EL (cell line): ENCODE results near the gene PGC.

Source experiments
- DNase-seq: peaks from one replicate; pipeline ENCODE4 v3.0.0-alpha.2; 2016

Gene PGC

DNA sequence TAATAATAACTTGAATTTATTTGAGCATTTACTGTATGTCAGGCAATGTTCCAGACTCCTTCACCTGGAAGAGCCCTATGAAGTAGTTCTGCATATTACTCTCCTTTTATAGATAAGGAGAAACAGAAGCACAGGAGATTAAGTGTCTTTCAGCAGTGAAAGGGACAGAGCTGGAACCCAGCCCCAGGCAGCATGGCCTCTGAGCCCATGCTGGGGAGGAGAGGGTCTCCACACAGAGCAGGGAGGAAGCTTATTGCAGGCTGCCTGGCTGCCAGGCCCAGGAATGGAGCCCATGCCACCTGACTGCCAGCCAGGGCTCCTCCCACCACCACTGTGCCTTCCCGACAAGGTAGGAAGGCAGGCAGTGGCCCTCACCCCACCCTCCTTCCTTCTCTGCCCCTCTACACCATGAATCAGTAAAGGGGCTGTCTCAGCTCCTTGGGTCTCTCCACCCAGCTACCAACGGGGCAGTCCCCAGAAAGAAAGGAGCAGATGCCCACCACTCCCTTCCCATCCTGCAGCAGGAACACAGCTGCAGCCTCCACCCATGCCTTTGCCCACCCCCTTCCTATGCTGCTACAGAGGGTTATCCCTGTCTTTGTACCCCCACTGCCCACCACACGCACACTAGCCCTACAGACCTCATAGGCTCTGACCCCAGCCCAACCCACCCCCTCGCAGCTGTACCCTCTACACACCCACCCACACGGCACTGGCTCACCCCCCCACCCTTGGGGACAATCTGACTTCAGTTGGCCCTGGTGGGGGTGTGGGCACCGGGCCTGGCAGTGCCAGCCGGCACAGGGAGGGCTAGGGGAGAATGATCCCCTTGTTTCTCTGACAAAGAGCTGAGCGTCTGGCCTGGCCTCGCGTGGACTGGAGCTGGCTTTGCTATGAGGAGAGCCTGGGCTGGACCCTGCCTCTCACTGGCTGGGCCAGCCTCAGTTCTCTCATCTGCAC is 53.6 kb downstream of the PGC start:
- no peak for DNase-seq

GRCh38 chr6:41692730-41693129 is 54.5 kb downstream of the PGC start:
- DNase-seq: no peak

- no peak for DNase-seq
These were observed 55.0 kb downstream of the PGC start for GRCh38 chr6:41692080-41692675.

DNA sequence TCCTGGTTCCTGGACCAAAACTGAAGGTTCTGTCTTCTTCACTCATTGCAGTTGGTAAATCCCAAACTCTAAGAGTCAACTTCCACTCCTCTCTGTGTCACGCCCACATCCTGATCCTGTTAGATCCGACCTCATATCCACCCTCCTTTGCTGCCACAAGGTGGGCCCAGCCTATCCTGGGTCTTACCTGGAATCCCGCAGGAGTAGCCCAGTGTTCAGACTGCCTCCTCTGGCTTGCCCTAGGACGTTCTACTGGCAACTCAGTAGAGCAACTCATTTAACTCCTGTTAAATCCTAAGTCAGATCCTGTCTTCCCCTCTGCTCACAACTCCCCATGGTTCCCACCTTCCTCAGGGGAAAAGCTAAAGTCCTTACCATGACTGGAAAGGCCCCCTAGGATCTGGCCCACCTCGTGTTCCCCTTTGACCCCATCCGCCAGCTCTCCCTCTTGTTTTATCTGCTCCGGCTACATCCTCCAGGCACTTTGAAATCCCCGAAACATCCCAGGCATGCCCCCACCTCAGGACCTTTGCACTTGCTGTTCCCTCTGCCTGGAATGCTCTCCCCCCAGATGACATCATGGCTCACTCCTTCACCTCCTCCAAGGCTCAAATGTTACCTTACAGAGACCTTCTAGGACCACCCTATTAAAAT is 55.6 kb downstream of the PGC start:
- DNase-seq: no peak

DNA sequence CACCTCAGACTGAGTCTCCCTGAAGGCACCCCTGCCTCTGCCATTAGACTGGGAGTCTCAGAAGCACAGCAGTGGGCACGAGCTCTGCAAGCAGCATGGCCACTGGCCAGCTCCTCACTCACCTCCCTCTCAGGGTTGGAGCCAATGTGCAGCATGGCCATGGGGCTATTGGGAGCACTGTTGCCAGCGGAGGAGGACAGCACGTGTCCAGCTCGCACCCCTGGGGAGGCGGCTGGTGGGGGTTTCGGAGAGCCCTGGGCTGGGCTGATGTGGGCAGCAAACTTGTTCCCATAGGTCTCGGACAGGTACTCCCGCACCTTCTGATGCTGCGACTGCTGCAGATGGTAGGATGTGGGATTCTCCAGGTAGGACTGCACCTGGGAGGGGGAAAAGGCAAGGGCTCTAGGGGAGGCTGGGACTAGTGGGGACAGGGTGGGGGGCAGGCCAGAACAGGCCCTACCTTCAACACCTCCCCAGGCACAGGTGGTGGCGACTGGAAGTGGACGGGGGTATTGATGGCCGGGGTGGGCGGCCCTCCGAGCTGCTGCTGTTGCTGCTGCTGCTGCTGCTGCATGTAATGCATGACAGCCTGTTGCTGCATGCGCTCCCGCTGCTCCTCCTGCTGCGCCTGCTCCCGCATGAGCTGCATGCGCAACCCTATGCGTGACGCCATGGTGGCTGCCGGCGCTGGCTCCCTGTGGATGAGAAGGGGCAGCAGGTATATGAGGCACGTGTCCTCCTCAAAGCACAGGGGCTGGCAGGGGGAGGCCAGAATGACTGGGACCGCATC is 56.5 kb downstream of the PGC start:
- DNase-seq: no peak

DNA sequence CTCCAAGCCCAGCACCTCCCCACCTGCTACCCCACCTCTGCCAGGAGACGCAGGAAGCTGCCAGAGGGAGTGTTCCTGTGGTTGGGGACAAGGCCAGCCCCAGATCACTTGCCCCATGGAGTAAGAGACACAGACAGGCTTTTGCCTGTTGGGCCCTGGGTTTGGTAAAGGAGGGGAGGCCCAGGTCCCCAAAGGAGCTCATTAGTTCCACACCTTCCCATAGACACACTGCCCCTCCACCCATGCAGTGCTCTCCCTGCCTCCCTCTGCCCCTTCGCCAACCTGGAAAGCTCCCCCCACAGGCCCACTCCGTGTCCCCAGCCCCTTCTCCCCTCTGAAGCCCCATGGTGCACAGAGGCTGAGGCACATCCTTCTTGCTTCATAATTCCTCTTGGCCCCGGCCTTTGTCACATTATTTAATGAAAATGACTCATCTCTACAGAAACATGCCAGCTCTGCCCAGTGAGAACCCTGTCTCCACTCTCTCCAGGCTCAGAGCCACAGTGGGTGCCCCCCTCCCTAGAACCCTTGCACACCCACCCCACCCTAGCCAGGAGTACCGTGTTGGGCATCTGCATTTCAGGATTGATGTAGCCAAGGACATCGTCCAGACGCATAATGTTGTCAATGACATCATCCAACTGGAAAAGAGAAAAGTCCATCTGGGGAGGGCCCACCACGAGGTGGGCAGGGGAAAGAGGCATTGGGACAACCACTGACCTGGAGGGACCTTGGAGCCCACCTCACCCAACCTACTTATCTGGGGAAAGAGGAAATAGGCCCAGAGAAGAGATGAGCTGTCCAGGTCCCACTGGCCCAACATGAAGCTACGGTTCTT is 57.8 kb downstream of the PGC start:
- DNase-seq: peak; percentile 54

GRCh38 chr6:41688256-41688965 is 58.8 kb downstream of the PGC start:
- no peak for DNase-seq

DNA sequence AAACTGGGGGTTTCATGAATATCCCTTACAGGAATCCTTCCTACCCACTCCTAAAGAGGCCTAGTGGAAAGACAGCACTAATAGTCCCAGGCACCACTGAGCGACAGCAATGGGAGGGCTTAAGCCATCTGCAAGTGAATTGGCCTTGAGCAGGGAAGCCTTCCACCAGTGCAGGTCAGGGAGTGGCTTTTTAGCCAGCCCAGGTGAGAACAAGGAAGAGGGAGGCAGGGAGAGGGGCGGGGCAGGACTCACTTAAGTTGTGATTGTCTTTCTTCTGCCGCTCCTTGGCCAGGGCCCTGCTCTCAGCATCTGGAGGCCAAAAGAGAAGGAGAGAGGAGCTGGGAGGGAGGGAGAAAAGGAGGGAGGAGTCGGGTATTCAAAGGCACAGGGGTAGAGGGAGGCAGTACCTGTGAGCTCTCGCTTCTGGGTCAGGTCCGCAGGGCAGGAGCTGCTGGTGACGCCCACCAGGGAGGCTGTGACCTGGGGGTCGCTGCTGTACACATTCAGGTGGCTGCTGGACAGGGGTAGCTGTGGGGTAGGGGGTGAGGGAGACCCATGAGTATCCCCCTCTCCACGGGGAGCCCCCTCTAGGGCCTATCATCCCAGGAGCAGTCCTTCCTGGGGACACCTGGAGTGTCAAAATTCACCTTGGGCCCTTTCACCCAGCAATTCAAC is 59.6 kb downstream of the PGC start:
- no peak for DNase-seq
